Stimulated activated CD8-positive, alpha-beta memory T cell treated with anti-CD3 and anti-CD28 coated beads, Interleukin-7, amount 100 ng/mL, for 4 hours (primary cell): ENCODE data around the gene MREG.

Source experiments
- DNase-seq, 2 donors: peaks; one replicate each; pipeline ENCODE4 v3.0.0-alpha.2; 2020; ENCODE audit warnings: low read depth in 2 of 2

MREG gene

GRCh38 chr2:215919624-215920243, 93.6 kb downstream of the MREG start:
- no peak for DNase-seq

- DNase-seq, result no peak
Measured at GRCh38 chr2:215918901-215919599, 94.3 kb downstream of the MREG start.

GRCh38 chr2:215917953-215918620, 95.3 kb downstream of the MREG start:
- DNase-seq, result no peak

GRCh38 chr2:215915441-215915840, 97.9 kb downstream of the MREG start:
- DNase-seq, result no peak

- DNase-seq, result no peak
Measured at GRCh38 chr2:215914777-215915165, 98.6 kb downstream of the MREG start.

- no peak for DNase-seq
Measured at GRCh38 chr2:215914054-215914776, 99.1 kb downstream of the MREG start.

- DNase-seq, result no peak
Measured at GRCh38 chr2:215912299-215912842, 101.0 kb downstream of the MREG start.

GRCh38 chr2:215911301-215912085, 101.9 kb downstream of the MREG start:
- DNase-seq, result no peak

GRCh38 chr2:215910180-215910579, 103.2 kb downstream of the MREG start:
- no peak for DNase-seq

GRCh38 chr2:215907147-215907546, 106.2 kb downstream of the MREG start:
- DNase-seq, result no peak

- DNase-seq, result no peak
Measured at GRCh38 chr2:215906458-215906857, 106.9 kb downstream of the MREG start.

- no peak for DNase-seq
Measured at GRCh38 chr2:215905691-215906090, 107.7 kb downstream of the MREG start.

GRCh38 chr2:215904101-215904500, 109.2 kb downstream of the MREG start:
- no peak for DNase-seq

GRCh38 chr2:215903203-215903602, 110.1 kb downstream of the MREG start:
- no peak for DNase-seq

GRCh38 chr2:215901796-215902195, 111.6 kb downstream of the MREG start:
- DNase-seq, result no peak

GRCh38 chr2:215900843-215901242, 112.5 kb downstream of the MREG start:
- DNase-seq, result no peak

- no peak for DNase-seq
Measured at GRCh38 chr2:215900203-215900611, 113.1 kb downstream of the MREG start.

- DNase-seq, result no peak
Measured at GRCh38 chr2:215899141-215900074, 113.9 kb downstream of the MREG start.

GRCh38 chr2:215898363-215898762, 115.0 kb downstream of the MREG start:
- no peak for DNase-seq

GRCh38 chr2:215896921-215897320, 116.4 kb downstream of the MREG start:
- DNase-seq, result no peak
